Measurements from ENCODE around the gene FAM217A. TPM values are rescaled to one million over a fixed set of nuclear protein-coding genes. Genes with fewer than 3 reads are reported as not detected.

The FAM217A gene, protein sequence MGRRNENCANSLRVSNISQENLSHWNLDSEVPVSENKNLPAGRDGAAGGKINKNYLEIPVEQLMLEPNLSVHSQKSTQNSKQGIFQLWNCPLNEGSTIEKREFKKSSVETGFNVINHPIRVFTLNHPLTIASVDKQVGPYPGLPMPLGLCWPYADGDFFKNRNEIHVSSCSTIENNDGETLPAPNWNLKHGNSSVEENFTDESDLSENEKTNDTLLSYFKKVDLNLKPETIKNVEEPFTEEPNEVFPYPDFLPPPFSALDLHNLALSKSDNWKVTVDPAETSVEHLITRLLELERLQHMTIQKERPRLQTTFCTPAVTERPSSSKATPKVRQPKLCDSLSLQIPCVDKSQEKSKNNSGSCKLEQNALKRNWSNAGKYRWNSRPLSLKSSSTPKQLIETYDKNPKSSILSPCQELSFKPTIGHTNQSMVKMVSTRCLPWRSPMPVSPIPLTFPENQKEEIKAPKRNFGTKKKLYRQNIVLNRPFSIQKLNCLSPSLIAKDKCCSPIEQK
- total RNA-seq (ENCODE audit: low replicate concordance) = not detected in 2 replicates
- long read RNA-seq, partial matches to known transcripts = 0 of 2 reads
- long read RNA-seq, other reads (novel, unspliced or antisense) = 2 of 2 reads

GRCh38 chr6:4078691-4079471 is at the start of gene FAM217A:
FAM217A (minus strand) TSS chr6:4079137; CDS start chr6:4077414, 1,723 bp downstream.
- Mint-ChIP-seq H3K27ac (no peak within 1 kb of the TSS), H3K36me3 (no peaks in the 10 kb centered on the region), H3K4me3 (no peak within 1 kb of the TSS), H3K4me1 (ENCODE audit: unreplicated experiment) (no peaks in the 10 kb centered on the region), H3K27me3 (no peaks in the 10 kb centered on the region), H3K9me3 (no peaks in the 10 kb centered on the region)
- DNase-seq (ENCODE audit: extremely low spot score, unreplicated experiment) = no peak
- no peak for TF ChIP-seq CTCF (conservative IDR thresholded peaks at IDR 0.05)

GRCh38 chr6:4128072-4128471 is 49.1 kb upstream of the FAM217A start:
- peaks cover 50% of the 10 kb centered on the region for H3K36me3 Mint-ChIP-seq
- no peaks in the 10 kb centered on the region for H3K9me3 Mint-ChIP-seq
- H3K4me3 Mint-ChIP-seq = no peak overlapping the region
- no peak overlapping the region for H3K27ac Mint-ChIP-seq
- no peak for DNase-seq (ENCODE audit: extremely low spot score, unreplicated experiment)
- peaks cover under 1% of the 10 kb centered on the region for H3K4me1 Mint-ChIP-seq (ENCODE audit: unreplicated experiment)
- TF ChIP-seq CTCF (conservative IDR thresholded peaks at IDR 0.05) = no peak
- H3K27me3 Mint-ChIP-seq = no peaks in the 10 kb centered on the region

DNA sequence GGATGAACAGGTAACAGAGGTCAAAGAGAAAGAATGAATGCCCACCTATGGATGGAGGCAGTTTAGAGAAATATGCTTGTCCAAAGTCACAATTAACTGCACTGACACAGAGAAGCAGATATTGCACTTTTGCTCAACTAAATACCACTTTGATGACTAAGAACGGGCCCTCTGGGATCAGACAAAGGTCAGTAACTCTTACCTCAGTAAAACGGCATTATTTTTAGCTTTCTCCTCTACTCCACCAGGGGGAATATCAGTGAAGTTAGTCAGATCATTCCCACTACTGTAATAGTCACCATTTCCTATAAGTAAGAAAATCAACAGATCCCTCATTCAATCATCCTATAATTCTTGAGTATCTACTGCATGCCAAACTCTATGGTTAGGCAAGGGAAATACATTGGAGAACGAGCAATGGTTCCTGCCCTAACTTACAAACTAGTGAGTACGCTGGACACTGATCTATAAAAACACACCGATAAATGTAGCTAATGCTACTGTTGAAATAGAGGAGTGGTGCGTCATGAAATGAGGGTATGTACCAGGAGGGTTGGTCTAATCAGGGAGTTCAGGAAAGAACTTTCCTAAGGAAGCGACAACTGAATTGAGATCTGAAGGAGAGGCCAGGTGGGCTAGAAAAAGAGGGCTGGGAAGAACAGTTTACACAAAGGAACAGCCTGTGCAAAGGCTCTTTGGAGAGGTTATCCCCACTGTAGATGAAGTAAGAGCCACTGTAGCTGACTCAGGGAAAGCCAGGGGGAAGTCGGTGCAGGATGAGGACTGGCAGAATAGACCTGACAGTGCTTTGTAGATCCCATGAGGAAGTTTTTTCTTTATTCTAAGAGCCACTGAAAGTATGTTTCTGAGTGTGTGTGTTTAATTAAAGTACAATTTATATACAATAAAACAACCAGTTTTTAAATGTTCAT is 47.3 kb upstream of the FAM217A start:
- no peaks in the 10 kb centered on the region for H3K9me3 Mint-ChIP-seq
- no peak for DNase-seq (ENCODE audit: extremely low spot score, unreplicated experiment)
- TF ChIP-seq CTCF (conservative IDR thresholded peaks at IDR 0.05) = peak; percentile 24
- no peak overlapping the region for H3K4me3 Mint-ChIP-seq
- H3K4me1 Mint-ChIP-seq (ENCODE audit: unreplicated experiment) = no peaks in the 10 kb centered on the region
- H3K27ac Mint-ChIP-seq = no peak overlapping the region
- peaks cover 43% of the 10 kb centered on the region for H3K36me3 Mint-ChIP-seq
- no peaks in the 10 kb centered on the region for H3K27me3 Mint-ChIP-seq

DNA sequence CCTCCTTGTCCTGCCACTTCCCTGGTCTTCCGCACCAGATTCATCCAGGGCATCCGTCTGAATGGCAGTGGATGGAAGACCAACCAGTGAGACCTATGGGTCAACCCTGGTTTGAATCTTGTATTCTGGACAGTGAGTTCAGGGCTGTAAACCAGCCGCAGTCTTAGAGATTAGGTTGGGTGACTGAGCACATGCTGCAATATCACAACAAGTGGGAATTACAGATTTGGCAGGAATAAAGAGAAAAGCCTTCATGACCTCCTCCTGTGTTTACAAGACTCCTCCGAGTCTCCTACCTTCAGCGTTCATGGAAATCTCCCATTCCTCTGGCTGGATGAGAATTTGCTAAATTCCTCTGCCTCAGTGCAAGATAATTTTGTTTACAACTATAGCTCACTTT is 46.6 kb upstream of the FAM217A start:
- no peak for DNase-seq (ENCODE audit: extremely low spot score, unreplicated experiment)

More for the DNA sequence above, 46.6 kb upstream of the FAM217A start:
- Mint-ChIP-seq H3K4me3 (no peak overlapping the region), H3K36me3 (peaks cover 46% of the 10 kb centered on the region), H3K9me3 (no peaks in the 10 kb centered on the region), H3K27me3 (no peaks in the 10 kb centered on the region), H3K27ac (no peak overlapping the region), H3K4me1 (ENCODE audit: unreplicated experiment) (no peaks in the 10 kb centered on the region)
- no peak for TF ChIP-seq CTCF (conservative IDR thresholded peaks at IDR 0.05)
